Upper lobe of left lung (tissue), 6 donors: ENCODE data around the gene EZH2. TPM values are rescaled to one million over a fixed set of nuclear protein-coding genes. Genes with fewer than 3 reads are reported as not detected.

Experiments used
- ATAC-seq, 2 donors: fragments of 200-7000 bp; cut with Tn5 transposase; one replicate each; pipeline ENCODE4 v1.9.1; 2022; ENCODE audit warnings: mild to moderate bottlenecking in 2 of 2, moderate library complexity in 2 of 2; ENCODE audit not compliant: low FRiP score in 2 of 2
- DNase-seq, 2 donors: peaks; one replicate each; pipeline ENCODE4 v3.0.0-alpha.2; 2019 to 2020
- H3K27ac ChIP-seq, 4 donors: fragments of 200-600 bp; sonication (generic); one replicate each; pipeline ENCODE4 v1.5.1; 2016 to 2019
- H3K27me3 ChIP-seq, 4 donors: fragments of 200-600 bp; sonication (generic); one replicate each; pipeline ENCODE4 v1.5.1; 2017 to 2019
- H3K36me3 ChIP-seq, 4 donors: fragments of 200-600 bp; sonication (generic); one replicate each; pipeline ENCODE4 v1.5.1; 2016 to 2019
- H3K4me1 ChIP-seq, 4 donors: fragments of 200-600 bp; sonication (generic); one replicate each; pipeline ENCODE4 v1.5.1; 2018 to 2019
- H3K4me3 ChIP-seq, 4 donors: fragments of 200-600 bp; sonication (generic); one replicate each; pipeline ENCODE4 v1.5.1; 2017 to 2019; ENCODE audit warnings: mild to moderate bottlenecking in 2 of 4, moderate library complexity in 1 of 4
- H3K9me3 ChIP-seq, 4 donors: fragments of 200-600 bp; sonication (generic); one replicate each; pipeline ENCODE4 v1.5.1; 2018 to 2019
- EP300 ChIP-seq, 4 donors: sonication (generic); formaldehyde crosslinking; IDR thresholded peaks; one replicate each; pipeline ENCODE4 v1.5.1; 2017; ENCODE audit warnings: antibody characterized with exemption in 4 of 4, control low read depth in 2 of 4
- POLR2A ChIP-seq, 4 donors: fragments of 450-650 bp; IDR thresholded peaks; one replicate each; pipeline ENCODE4 v1.5.1; 2016 to 2017; ENCODE audit warnings: antibody characterized with exemption in 4 of 4, mild to moderate bottlenecking in 2 of 4
- POLR2AphosphoS5 ChIP-seq, 2 donors: sonication (generic); formaldehyde crosslinking; IDR thresholded peaks; one replicate each; pipeline ENCODE4 v1.5.1; 2017; ENCODE audit warnings: antibody characterized with exemption in 2 of 2
- WGBS, 2 donors: methylation state at CpG; one replicate each; pipeline ENCODE4 v1.1.5; 2017 to 2018; 5-methylcytosine and 5-hydroxymethylcytosine counted together
- total RNA-seq, 6 donors: library from RNA; depleted of rRNA in 4 of 6; stranded (reverse); fragments of >200 nt in 4 of 6; gene quantifications; one replicate each; pipeline versions ENCODE4 v1.1.0 to v1.2.1, GENCODE V29; 2016 to 2021
- TF ChIP-seq, protein P1 (sequence below), 6 experiments: fragments of 450-650 bp in 4 of 6; fragments of 200-600 bp in 2 of 6; sonication (generic) in 2 of 6; IDR thresholded peaks; one replicate each; pipeline ENCODE4 v1.5.1; 2016 to 2019; ENCODE audit warnings: antibody characterized with exemption in 6 of 6
- donor health status: DM: no; HTN: no; CAD: no; lungs with moderate emphysema.
- donor health status: DM: no; HTN: yes; CAD: no; lungs with severe emphysema.

Gene EZH2
- total RNA-seq, 6 donors from 2014 or later, result 0.89 to 4.6 (median 3.1) TPM

- WGBS, 2 donors, result 94 to 97% methylated on average over 2 of the region's 2 CpGs
These were observed 49.5 kb downstream of the EZH2 start for GRCh38 chr7:148834605-148835004.

GRCh38 chr7:148831782-148832181 lies 52.3 kb downstream of the EZH2 start:
- DNase-seq (no peak), ATAC-seq (no peak)
- Histone ChIP-seq H3K9me3 (no peaks in the 10 kb centered on the region), H3K27ac (no peak overlapping the region), H3K27me3 (no peaks in the 10 kb centered on the region), H3K4me1 (no peaks in the 10 kb centered on the region), H3K4me3 (no peak overlapping the region), H3K36me3 (no peaks in the 10 kb centered on the region)
- WGBS, 2 donors, result 90 to 96% methylated on average over 2 of the region's 2 CpGs
- TF ChIP-seq POLR2AphosphoS5 (IDR thresholded peaks at IDR 0.05) (no peak), EP300 (IDR thresholded peaks at IDR 0.05) (no peak), POLR2A (IDR thresholded peaks at IDR 0.05) (no peak)
- TF ChIP-seq, protein P1, sequence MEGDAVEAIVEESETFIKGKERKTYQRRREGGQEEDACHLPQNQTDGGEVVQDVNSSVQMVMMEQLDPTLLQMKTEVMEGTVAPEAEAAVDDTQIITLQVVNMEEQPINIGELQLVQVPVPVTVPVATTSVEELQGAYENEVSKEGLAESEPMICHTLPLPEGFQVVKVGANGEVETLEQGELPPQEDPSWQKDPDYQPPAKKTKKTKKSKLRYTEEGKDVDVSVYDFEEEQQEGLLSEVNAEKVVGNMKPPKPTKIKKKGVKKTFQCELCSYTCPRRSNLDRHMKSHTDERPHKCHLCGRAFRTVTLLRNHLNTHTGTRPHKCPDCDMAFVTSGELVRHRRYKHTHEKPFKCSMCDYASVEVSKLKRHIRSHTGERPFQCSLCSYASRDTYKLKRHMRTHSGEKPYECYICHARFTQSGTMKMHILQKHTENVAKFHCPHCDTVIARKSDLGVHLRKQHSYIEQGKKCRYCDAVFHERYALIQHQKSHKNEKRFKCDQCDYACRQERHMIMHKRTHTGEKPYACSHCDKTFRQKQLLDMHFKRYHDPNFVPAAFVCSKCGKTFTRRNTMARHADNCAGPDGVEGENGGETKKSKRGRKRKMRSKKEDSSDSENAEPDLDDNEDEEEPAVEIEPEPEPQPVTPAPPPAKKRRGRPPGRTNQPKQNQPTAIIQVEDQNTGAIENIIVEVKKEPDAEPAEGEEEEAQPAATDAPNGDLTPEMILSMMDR (IDR thresholded peaks at IDR 0.05), result no peak

More at GRCh38 chr7:148834605-148835004, 49.5 kb downstream of the EZH2 start:
- no peak overlapping the region for H3K27ac ChIP-seq
- no peaks in the 10 kb centered on the region for H3K36me3 ChIP-seq
- H3K4me1 ChIP-seq, result no peaks in the 10 kb centered on the region
- H3K27me3 ChIP-seq, result no peaks in the 10 kb centered on the region
- TF ChIP-seq, protein P1 (IDR thresholded peaks at IDR 0.05), result no peak
- TF ChIP-seq EP300 (IDR thresholded peaks at IDR 0.05), result no peak
- H3K4me3 ChIP-seq, result no peak overlapping the region
- ATAC-seq (no peak), DNase-seq (no peak)
- no peaks in the 10 kb centered on the region for H3K9me3 ChIP-seq

DNA sequence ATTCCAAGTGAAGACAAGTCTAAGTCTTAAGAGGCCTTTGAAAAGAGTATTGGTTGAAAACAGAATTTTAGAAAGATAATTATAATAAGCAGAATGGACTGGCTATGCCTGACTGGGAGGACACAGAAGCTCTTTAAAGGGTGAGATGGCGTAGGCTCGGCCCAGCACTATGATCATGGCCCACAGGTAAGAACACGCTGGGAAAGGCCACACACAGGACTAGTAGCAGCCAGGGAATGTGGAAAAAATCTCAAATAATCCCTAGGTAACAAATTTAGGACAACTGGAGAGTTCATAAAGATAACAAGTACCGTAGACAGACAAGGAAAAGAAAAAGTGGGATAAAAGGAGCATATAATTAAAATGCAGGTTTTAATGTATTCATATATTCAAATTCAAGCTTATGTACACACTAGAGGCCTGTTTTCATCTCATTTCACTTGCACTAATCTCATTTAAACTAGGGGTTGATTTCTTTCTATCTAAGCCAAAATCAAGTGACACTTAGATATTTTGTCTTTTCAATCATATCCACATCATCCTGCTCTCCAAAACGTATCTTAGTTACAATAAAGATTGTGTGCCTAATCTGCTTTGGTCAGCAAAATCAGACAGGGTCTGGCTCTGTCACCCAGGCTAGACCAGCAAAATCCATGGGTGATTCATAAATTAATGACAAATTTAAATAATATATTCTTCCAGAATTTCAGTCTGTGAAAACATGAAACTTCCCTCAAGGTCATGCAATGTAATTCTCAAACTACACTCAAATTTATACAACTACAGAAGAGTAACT lies 53.0 kb downstream of the EZH2 start:
- Histone ChIP-seq H3K27me3 (no peaks in the 10 kb centered on the region), H3K4me3 (no peak overlapping the region), H3K9me3 (no peaks in the 10 kb centered on the region), H3K36me3 (no peaks in the 10 kb centered on the region), H3K4me1 (no peaks in the 10 kb centered on the region), H3K27ac (no peak overlapping the region)
- WGBS, 2 donors, result 96 to 97% methylated on average over 5 of the region's 5 CpGs
- ATAC-seq (no peak), DNase-seq (no peak)
- TF ChIP-seq, protein P1 (IDR thresholded peaks at IDR 0.05), result no peak
- TF ChIP-seq EP300 (IDR thresholded peaks at IDR 0.05), result no peak
- TF ChIP-seq POLR2AphosphoS5 (IDR thresholded peaks at IDR 0.05), result no peak
- no peak for TF ChIP-seq POLR2A (IDR thresholded peaks at IDR 0.05)

DNA sequence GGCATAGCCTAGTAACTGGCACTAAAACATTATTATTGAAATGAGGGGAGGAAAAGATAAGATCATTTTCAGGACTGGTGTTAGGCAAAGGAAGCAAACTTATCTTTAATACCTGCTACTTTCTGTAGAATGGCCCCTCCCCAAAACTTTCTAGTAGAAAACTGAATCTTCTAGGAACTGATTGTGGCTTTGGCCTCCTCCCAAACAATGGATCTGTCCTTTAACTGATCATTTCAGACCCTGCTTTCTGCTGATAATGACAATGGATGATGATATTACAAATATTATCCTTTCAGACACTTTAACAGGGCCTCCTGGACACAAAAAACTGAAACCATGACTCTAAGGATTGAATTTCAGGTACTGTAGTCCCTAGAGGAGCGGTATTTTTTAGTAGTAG lies 55.1 kb downstream of the EZH2 start:
- H3K27ac ChIP-seq, result no peak overlapping the region
- no peak for TF ChIP-seq POLR2A (IDR thresholded peaks at IDR 0.05)
- TF ChIP-seq, protein P1 (IDR thresholded peaks at IDR 0.05), result no peak
- TF ChIP-seq POLR2AphosphoS5 (IDR thresholded peaks at IDR 0.05), result no peak
- 100% methylated on average over 1 of the region's 1 CpG for WGBS, 2 donors
- ATAC-seq (no peak), DNase-seq (no peak)
- no peaks in the 10 kb centered on the region for H3K4me1 ChIP-seq
- H3K27me3 ChIP-seq, result no peaks in the 10 kb centered on the region
- H3K9me3 ChIP-seq, result no peaks in the 10 kb centered on the region
- H3K36me3 ChIP-seq, result no peaks in the 10 kb centered on the region
- no peak overlapping the region for H3K4me3 ChIP-seq

DNA sequence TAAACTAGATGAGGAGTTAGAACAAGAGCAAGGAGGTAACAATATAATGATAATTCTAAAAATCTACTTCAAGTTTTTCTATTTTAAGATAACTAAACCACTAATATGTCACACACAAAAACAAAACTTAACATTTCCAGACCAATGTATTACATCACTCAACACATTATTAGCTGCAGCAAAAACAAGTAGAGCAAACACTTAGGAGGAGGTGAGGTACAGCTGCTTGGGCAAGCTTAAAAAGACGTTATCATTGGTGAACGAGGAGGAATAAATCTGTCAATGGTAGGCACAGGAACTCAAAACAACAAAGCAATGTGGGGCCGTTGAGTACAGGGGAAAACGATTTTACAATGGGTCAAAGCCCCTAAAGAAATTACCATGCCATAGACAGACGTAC lies 58.8 kb downstream of the EZH2 start:
- no peaks in the 10 kb centered on the region for H3K4me1 ChIP-seq
- WGBS, 2 donors, result 74 to 75% methylated on average over 5 of the region's 5 CpGs
- TF ChIP-seq POLR2AphosphoS5 (IDR thresholded peaks at IDR 0.05) (no peak), EP300 (IDR thresholded peaks at IDR 0.05) (no peak), POLR2A (IDR thresholded peaks at IDR 0.05) (no peak)
- TF ChIP-seq, protein P1 (IDR thresholded peaks at IDR 0.05), result no peak
- H3K9me3 ChIP-seq, result no peaks in the 10 kb centered on the region
- ATAC-seq (no peak), DNase-seq (no peak)
- H3K36me3 ChIP-seq, result no peaks in the 10 kb centered on the region
- no peak overlapping the region for H3K4me3 ChIP-seq
- no peaks in the 10 kb centered on the region for H3K27me3 ChIP-seq
- no peak overlapping the region for H3K27ac ChIP-seq
